ENCODE data around the gene SAXO2.
"Not testable (repeated sequence)": the region's sequence is repeated elsewhere in the genome, so short reads cannot be mapped to it uniquely, and the experiment has no call there.

DNA sequence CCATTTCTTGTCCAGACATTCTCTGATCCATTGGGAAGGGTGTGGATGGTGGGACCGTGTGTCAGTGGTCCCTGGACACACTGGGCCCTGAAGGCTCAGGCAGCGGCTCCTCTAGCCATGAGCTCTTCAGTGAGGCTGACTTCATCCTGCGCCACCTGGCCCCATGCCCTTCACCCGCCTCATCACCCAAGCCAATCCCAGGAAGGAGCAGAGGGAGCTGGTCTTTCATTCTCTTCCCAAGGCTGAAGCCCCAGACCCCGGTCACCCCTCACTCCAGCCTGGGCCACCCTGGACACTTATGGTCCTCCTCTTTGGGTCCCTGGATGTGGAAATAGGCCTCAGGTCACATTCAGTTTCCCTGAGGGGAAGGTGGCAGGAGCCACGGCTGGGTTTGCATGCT lies 62.2 kb downstream of the SAXO2 start:
- not testable (repeated sequence) for TF ChIP-seq POLR2A (IDR thresholded peaks at IDR 0.05; ENCODE audit: low read depth, low read length); POLR2AphosphoS5 (IDR thresholded peaks at IDR 0.05; ENCODE audit: insufficient read depth, low read depth, low read length); CTCF (IDR thresholded peaks at IDR 0.05; ENCODE audit: extremely low read depth in 1 of 2, insufficient read depth in 1 of 2, low read depth in 1 of 2, low read length in 2 of 2); MAX (IDR thresholded peaks at IDR 0.05; ENCODE audit: insufficient read depth, insufficient read length); EZH2 (IDR thresholded peaks at IDR 0.05; ENCODE audit: borderline replicate concordance, low read depth, low read length, severe bottlenecking); MYC (IDR thresholded peaks at IDR 0.05; ENCODE audit: low read depth, low read length); GATA2 (IDR thresholded peaks at IDR 0.05; ENCODE audit: insufficient read depth, insufficient read length, low read depth, low read length)
